Measurements from ENCODE around the gene ZNF283.
A peak's percentile ranks its signal among the peaks of the same experiment; 100 is the strongest.
"Not testable (repeated sequence)": the region's sequence is repeated elsewhere in the genome, so short reads cannot be mapped to it uniquely, and the experiment has no call there.

Gene ZNF283

GRCh38 chr19:43802216-43802951 lies 24.7 kb upstream of the ZNF283 start, which contains the start of gene LYPD5:
TSS of gene LYPD5 (minus strand) at chr19:43802447. CDS start at chr19:43802380, 67 bp downstream.
- no peak for DNase-seq

- no peak for DNase-seq
These were observed 22.7 kb upstream of the ZNF283 start for GRCh38 chr19:43804432-43804831.

- not testable (repeated sequence) for DNase-seq
These were observed 20.7 kb upstream of the ZNF283 start for GRCh38 chr19:43806401-43806800.

- DNase-seq: no peak
These were observed 20.3 kb upstream of the ZNF283 start for GRCh38 chr19:43806848-43807247.

- no peak for DNase-seq
These were observed 19.5 kb upstream of the ZNF283 start for GRCh38 chr19:43807651-43808050.

GRCh38 chr19:43809762-43810696 lies 17.1 kb upstream of the ZNF283 start:
- peak; percentile 58 for DNase-seq

- no peak for DNase-seq
These were observed 15.3 kb upstream of the ZNF283 start for GRCh38 chr19:43811837-43812236.

GRCh38 chr19:43812259-43812658 lies 14.9 kb upstream of the ZNF283 start:
- no peak for DNase-seq

- no peak for DNase-seq
These were observed 14.4 kb upstream of the ZNF283 start for GRCh38 chr19:43812688-43813087.

GRCh38 chr19:43814663-43815352 lies 12.3 kb upstream of the ZNF283 start:
- DNase-seq: no peak

- DNase-seq: not testable (repeated sequence)
These were observed 9.7 kb upstream of the ZNF283 start for GRCh38 chr19:43817454-43817853.

GRCh38 chr19:43818500-43818899 lies 8.6 kb upstream of the ZNF283 start:
- DNase-seq: no peak

GRCh38 chr19:43820098-43820883 lies 6.8 kb upstream of the ZNF283 start:
- no peak for DNase-seq

- no peak for DNase-seq
These were observed 6.3 kb upstream of the ZNF283 start for GRCh38 chr19:43820884-43821215.

GRCh38 chr19:43823856-43824255 lies 3.3 kb upstream of the ZNF283 start:
- DNase-seq: not testable (repeated sequence)

- not testable (repeated sequence) for DNase-seq
These were observed 2.5 kb upstream of the ZNF283 start for GRCh38 chr19:43824572-43824971.

- DNase-seq: no peak
These were observed 12.0 kb downstream of the ZNF283 start for GRCh38 chr19:43839139-43839538.

GRCh38 chr19:43842007-43842406 lies 14.9 kb downstream of the ZNF283 start:
- DNase-seq: no peak

GRCh38 chr19:43847246-43847645 lies 20.1 kb downstream of the ZNF283 start:
- DNase-seq: no peak

GRCh38 chr19:43847884-43848283 lies 20.8 kb downstream of the ZNF283 start:
- DNase-seq: no peak

GRCh38 chr19:43848821-43849220 lies 21.7 kb downstream of the ZNF283 start:
- DNase-seq: no peak

- no peak for DNase-seq
These were observed 31.1 kb downstream of the ZNF283 start for GRCh38 chr19:43858174-43858573.

- DNase-seq: not testable (repeated sequence)
These were observed 39.8 kb downstream of the ZNF283 start for GRCh38 chr19:43866923-43867322.

All from NCI-H345 (cell line).